ENCODE measurements around the gene GATB.

The GATB gene

DNA sequence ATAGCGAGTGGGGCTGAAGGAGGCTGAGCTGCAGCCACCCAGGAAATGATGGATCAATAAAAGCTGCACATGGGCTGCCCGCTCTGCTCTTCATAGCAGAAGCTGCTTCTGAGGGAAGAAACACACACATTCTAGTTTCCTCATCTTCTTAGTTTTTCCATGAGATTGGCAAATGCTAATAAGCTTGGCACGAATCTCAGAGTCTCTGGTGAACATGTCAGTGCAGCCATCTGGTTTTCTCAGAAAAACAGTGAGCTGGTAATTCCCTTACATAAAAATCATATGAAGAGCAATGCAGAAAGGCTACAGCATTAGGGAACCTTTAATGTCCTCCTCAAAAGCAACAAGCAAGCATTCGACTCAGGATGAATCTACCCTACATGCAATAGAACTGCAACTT lies 69.9 kb downstream of the GATB start:
- Histone ChIP-seq H3K4me3 (ENCODE audit: low read depth in 1 of 2, low read length in 1 of 2) (no peak overlapping the region), H3K4me1 (ENCODE audit: control insufficient read depth in 1 of 2, insufficient read depth in 1 of 2, low read depth in 1 of 2, low read length in 1 of 2) (no peaks in the 10 kb centered on the region)
- TF ChIP-seq, protein P1, sequence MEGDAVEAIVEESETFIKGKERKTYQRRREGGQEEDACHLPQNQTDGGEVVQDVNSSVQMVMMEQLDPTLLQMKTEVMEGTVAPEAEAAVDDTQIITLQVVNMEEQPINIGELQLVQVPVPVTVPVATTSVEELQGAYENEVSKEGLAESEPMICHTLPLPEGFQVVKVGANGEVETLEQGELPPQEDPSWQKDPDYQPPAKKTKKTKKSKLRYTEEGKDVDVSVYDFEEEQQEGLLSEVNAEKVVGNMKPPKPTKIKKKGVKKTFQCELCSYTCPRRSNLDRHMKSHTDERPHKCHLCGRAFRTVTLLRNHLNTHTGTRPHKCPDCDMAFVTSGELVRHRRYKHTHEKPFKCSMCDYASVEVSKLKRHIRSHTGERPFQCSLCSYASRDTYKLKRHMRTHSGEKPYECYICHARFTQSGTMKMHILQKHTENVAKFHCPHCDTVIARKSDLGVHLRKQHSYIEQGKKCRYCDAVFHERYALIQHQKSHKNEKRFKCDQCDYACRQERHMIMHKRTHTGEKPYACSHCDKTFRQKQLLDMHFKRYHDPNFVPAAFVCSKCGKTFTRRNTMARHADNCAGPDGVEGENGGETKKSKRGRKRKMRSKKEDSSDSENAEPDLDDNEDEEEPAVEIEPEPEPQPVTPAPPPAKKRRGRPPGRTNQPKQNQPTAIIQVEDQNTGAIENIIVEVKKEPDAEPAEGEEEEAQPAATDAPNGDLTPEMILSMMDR (IDR thresholded peaks at IDR 0.05) = no peak

DNA sequence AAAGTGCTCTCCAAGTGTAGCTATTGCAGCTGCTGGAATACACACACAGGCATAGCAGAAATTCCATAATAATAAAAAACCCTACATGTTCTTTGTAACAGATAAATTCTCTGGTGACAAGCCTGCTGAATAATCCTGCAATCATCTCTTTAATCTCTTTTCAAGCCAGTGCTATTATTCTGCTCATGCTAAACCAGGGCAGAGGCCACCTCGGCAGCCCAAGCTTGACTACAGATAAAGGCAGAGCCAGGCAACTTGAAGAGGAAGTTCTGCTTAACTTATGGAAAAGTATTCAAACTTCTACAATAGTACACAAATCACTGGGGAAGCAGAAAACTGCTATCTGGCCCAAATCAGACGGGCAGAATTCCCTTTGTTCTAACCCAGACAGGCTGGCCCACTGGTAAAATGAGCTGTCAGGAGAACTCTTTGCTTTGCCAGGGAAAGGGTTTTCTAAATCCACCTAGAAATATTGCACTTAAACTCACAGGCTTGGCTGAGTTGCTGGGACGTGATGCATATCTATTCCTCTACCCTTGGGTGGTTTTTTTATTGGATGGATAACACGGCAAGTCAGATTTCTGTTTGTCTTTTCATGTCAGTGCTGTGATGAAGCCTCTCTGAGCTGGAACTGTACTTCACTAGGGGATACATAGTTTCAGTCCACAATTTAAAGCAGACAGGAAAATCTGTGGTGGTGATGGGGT lies 70.5 kb downstream of the GATB start:
- H3K27me3 ChIP-seq = no peaks in the 10 kb centered on the region
- H3K9me3 ChIP-seq = no peaks in the 10 kb centered on the region
- TF ChIP-seq, protein P1 (IDR thresholded peaks at IDR 0.05) = no peak
- H3K36me3 ChIP-seq = no peaks in the 10 kb centered on the region
- H3K4me1 ChIP-seq (ENCODE audit: control insufficient read depth in 1 of 2, insufficient read depth in 1 of 2, low read depth in 1 of 2, low read length in 1 of 2) = no peaks in the 10 kb centered on the region
- no peak overlapping the region for H3K27ac ChIP-seq
- H3K4me3 ChIP-seq (ENCODE audit: low read depth in 1 of 2, low read length in 1 of 2) = no peak overlapping the region

More for the DNA sequence above, 69.9 kb downstream of the GATB start:
- Histone ChIP-seq H3K36me3 (no peaks in the 10 kb centered on the region), H3K27ac (no peak overlapping the region), H3K9me3 (no peaks in the 10 kb centered on the region), H3K27me3 (no peaks in the 10 kb centered on the region)

DNA sequence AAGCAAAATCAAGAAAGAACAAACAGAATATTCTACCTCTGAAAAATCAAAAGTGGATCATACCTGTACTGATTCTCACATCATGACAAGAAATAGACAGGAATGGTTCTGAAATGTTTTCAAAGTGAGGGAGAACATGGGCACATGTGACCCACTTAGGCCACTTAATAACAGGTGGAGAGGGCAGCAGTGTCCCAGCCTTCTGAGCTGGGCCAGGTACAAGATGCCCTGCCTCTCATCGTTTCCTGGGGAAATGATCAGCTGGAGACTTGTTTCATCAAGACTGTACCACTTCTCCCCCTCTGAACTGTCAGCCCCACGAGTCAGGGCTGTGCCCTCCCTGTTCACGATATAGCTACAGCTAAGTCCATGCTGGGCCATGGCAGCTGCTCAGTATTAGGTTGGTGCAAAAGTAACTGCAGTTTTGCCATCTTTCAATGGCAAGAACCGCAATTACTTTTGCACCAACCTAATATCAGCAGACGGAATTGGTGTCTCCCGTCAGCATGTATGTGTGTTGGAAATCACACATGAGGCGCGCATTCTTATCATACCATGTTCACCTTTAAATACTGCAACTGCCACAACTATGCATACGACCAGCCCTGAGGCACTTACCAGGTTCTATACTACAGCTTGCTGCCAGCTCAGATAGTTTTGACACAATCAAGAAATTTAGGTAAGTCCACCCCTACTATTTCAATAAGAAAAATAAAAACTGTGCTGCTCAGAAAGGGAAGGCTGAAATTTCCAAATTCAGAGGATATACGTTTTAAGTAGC lies 71.4 kb downstream of the GATB start:
- no peaks in the 10 kb centered on the region for H3K4me1 ChIP-seq (ENCODE audit: control insufficient read depth in 1 of 2, insufficient read depth in 1 of 2, low read depth in 1 of 2, low read length in 1 of 2)
- TF ChIP-seq, protein P1 (IDR thresholded peaks at IDR 0.05) = no peak

DNA sequence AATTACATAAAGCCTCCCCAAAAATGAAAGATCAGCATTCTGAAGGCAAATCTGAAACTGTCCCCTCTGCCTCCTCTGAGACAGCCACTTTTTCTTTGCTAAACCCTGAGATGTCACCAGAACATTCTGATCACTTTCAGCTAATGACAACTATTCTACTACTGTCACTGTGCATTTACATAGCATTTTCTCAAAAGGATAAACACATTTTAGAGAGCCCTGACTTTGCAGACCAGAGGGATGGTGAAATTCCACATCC lies 72.1 kb downstream of the GATB start:
- no peaks in the 10 kb centered on the region for H3K27me3 ChIP-seq
- no peak overlapping the region for H3K4me3 ChIP-seq (ENCODE audit: low read depth in 1 of 2, low read length in 1 of 2)
- TF ChIP-seq, protein P1 (IDR thresholded peaks at IDR 0.05) = no peak
- no peaks in the 10 kb centered on the region for H3K9me3 ChIP-seq
- H3K27ac ChIP-seq = no peak overlapping the region
- H3K36me3 ChIP-seq = no peaks in the 10 kb centered on the region
- H3K4me1 ChIP-seq (ENCODE audit: control insufficient read depth in 1 of 2, insufficient read depth in 1 of 2, low read depth in 1 of 2, low read length in 1 of 2) = no peaks in the 10 kb centered on the region

More for the DNA sequence above, 71.4 kb downstream of the GATB start:
- no peak overlapping the region for H3K27ac ChIP-seq
- no peaks in the 10 kb centered on the region for H3K27me3 ChIP-seq
- H3K9me3 ChIP-seq = no peaks in the 10 kb centered on the region
- H3K4me3 ChIP-seq (ENCODE audit: low read depth in 1 of 2, low read length in 1 of 2) = no peak overlapping the region
- no peaks in the 10 kb centered on the region for H3K36me3 ChIP-seq

- Histone ChIP-seq H3K27me3 (no peaks in the 10 kb centered on the region), H3K27ac (no peak overlapping the region), H3K36me3 (no peaks in the 10 kb centered on the region), H3K4me1 (ENCODE audit: control insufficient read depth in 1 of 2, insufficient read depth in 1 of 2, low read depth in 1 of 2, low read length in 1 of 2) (no peaks in the 10 kb centered on the region), H3K4me3 (ENCODE audit: low read depth in 1 of 2, low read length in 1 of 2) (no peak overlapping the region), H3K9me3 (no peaks in the 10 kb centered on the region)
- TF ChIP-seq, protein P1 (IDR thresholded peaks at IDR 0.05) = no peak
Observed at GRCh38 chr4:151688003-151688784, 72.6 kb downstream of the GATB start.

All from neutrophil (primary cell).